ENCODE data around the gene SNX32.

SNX32 gene

GRCh38 chr11:65851083-65851579, 17.4 kb downstream of the SNX32 start:
- Histone ChIP-seq H3K4me3 (ENCODE audit: insufficient read depth, low read depth, low read length) (no peak overlapping the region), H3K9me3 (ENCODE audit: control insufficient read depth, low read length) (no peaks in the 10 kb centered on the region), H3K27me3 (ENCODE audit: control insufficient read depth, insufficient read depth, low read length, poor library complexity, severe bottlenecking) (no peaks in the 10 kb centered on the region), H3K36me3 (ENCODE audit: control insufficient read depth, insufficient read depth, low read length) (peaks cover 41% of the 10 kb centered on the region), H3K4me1 (ENCODE audit: control insufficient read depth, insufficient read depth, low read length) (no peaks in the 10 kb centered on the region), H3K27ac (ENCODE audit: insufficient read depth, low read depth, low read length, poor library complexity, severe bottlenecking) (no peak overlapping the region)
- WGBS, 2 experiments, result 92 to 95% methylated on average over 14 of the region's 14 CpGs

DNA sequence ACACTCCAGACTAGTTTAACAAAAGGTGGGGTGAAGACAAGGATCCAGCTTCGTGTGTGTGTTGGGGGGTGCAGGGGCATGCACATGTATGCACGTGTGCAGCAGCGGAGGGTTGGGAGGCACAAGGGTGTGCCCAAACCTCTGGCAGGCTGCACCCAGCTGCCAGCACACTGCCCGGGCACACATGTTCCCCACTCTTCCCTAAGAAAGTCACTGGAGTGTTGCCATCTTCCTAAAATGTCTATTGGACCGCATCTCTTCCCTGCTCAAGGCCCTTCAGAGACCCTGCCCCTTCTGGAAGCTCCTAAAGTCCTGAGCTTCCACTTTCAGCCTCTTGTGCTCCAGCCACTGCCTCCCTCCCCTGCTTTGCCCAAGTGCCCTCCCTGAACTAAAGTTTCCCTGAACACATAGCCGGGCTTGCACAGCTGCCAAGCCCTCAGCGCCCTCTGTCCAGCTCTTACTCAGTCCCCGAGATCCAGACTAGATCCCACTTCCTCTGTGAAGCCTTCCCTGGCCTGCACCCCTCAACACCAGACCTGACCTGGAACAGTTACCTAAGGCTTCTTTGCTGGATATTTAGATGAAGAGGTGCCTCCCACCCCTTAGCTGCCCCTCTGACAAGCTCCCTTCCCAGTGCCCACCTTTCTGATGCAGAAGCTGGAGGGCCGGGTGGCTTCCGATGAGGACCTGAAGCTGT, 18.2 kb downstream of the SNX32 start:
- WGBS, 2 experiments, result 93 to 94% methylated on average over 10 of the region's 10 CpGs
- H3K4me3 ChIP-seq (ENCODE audit: insufficient read depth, low read depth, low read length), result no peak overlapping the region
- H3K27ac ChIP-seq (ENCODE audit: insufficient read depth, low read depth, low read length, poor library complexity, severe bottlenecking), result no peak overlapping the region

GRCh38 chr11:65852508-65853245, 18.9 kb downstream of the SNX32 start:
- no peaks in the 10 kb centered on the region for H3K9me3 ChIP-seq (ENCODE audit: control insufficient read depth, low read length)
- no peaks in the 10 kb centered on the region for H3K4me1 ChIP-seq (ENCODE audit: control insufficient read depth, insufficient read depth, low read length)
- no peaks in the 10 kb centered on the region for H3K27me3 ChIP-seq (ENCODE audit: control insufficient read depth, insufficient read depth, low read length, poor library complexity, severe bottlenecking)
- H3K36me3 ChIP-seq (ENCODE audit: control insufficient read depth, insufficient read depth, low read length), result peaks cover 41% of the 10 kb centered on the region
- WGBS, 2 experiments, result 96 to 97% methylated on average over 33 of the region's 33 CpGs
- peak overlapping the region; percentile 16 for H3K27ac ChIP-seq (ENCODE audit: insufficient read depth, low read depth, low read length, poor library complexity, severe bottlenecking)
- no peak overlapping the region for H3K4me3 ChIP-seq (ENCODE audit: insufficient read depth, low read depth, low read length)

More for the DNA sequence above, 18.2 kb downstream of the SNX32 start:
- Histone ChIP-seq H3K27me3 (ENCODE audit: control insufficient read depth, insufficient read depth, low read length, poor library complexity, severe bottlenecking) (no peaks in the 10 kb centered on the region), H3K4me1 (ENCODE audit: control insufficient read depth, insufficient read depth, low read length) (no peaks in the 10 kb centered on the region), H3K36me3 (ENCODE audit: control insufficient read depth, insufficient read depth, low read length) (peaks cover 41% of the 10 kb centered on the region), H3K9me3 (ENCODE audit: control insufficient read depth, low read length) (no peaks in the 10 kb centered on the region)

DNA sequence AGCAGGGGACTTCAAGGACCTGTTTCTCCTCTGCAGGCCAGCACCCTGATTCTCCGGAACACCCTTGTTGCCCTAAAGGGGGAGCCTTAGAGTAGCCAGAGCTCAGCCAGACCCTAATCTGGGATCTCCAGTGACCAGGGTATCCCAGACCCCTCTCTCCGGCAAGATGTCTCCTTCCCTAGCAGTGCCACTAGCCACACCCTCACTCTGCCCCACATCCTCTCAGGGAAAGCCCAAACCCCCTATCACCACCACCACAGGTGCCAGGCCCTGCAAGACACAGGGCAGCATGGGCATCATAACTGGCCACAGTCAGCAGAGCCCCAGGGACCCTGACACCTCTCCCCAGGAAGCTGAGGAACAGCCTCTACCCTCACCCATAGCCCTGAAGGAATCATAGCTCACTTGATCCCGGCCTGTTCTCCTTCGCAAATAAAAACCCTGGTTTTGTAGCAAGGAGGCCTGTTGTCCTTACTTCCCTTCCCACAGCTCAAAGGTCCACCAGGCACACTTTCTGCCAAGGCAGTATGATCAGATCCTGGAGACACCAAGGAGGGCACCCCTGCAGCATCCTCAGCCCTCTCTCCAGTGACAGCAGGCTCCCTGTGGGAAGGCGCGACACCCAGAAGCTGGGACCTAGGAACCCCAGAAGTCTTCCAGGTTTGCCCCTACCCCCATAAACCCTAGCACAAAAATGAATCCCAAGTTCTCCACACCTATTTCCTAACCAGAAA, 19.6 kb downstream of the SNX32 start:
- peaks cover 41% of the 10 kb centered on the region for H3K36me3 ChIP-seq (ENCODE audit: control insufficient read depth, insufficient read depth, low read length)
- no peaks in the 10 kb centered on the region for H3K4me1 ChIP-seq (ENCODE audit: control insufficient read depth, insufficient read depth, low read length)
- H3K4me3 ChIP-seq (ENCODE audit: insufficient read depth, low read depth, low read length), result no peak overlapping the region
- H3K9me3 ChIP-seq (ENCODE audit: control insufficient read depth, low read length), result no peaks in the 10 kb centered on the region
- WGBS, 2 experiments, result 94 to 97% methylated on average over 6 of the region's 6 CpGs
- H3K27ac ChIP-seq (ENCODE audit: insufficient read depth, low read depth, low read length, poor library complexity, severe bottlenecking), result no peak overlapping the region
- H3K27me3 ChIP-seq (ENCODE audit: control insufficient read depth, insufficient read depth, low read length, poor library complexity, severe bottlenecking), result no peaks in the 10 kb centered on the region

DNA sequence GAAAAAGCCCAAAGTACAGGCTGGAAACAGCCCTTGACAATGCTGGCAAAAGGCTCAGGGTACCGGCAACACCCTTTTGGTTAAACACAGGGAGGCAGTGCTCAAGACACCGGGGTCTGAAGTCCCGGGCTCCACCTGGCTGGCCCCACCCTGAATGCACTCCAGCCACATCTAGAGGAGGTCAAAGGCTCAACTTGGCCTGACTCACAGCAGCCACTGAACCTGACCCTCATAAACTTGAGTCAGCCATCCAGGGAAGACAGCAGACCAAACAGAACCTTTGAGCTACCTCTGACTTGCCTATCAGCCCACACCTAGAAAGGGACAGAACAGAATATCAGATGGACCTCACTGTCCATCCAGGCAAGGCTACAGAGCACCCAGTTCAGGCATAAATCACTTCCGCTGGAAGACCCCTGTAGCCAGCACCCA, 20.4 kb downstream of the SNX32 start:
- Histone ChIP-seq H3K27ac (ENCODE audit: insufficient read depth, low read depth, low read length, poor library complexity, severe bottlenecking) (no peak overlapping the region), H3K9me3 (ENCODE audit: control insufficient read depth, low read length) (no peaks in the 10 kb centered on the region), H3K36me3 (ENCODE audit: control insufficient read depth, insufficient read depth, low read length) (peaks cover 41% of the 10 kb centered on the region), H3K4me1 (ENCODE audit: control insufficient read depth, insufficient read depth, low read length) (no peaks in the 10 kb centered on the region), H3K27me3 (ENCODE audit: control insufficient read depth, insufficient read depth, low read length, poor library complexity, severe bottlenecking) (no peaks in the 10 kb centered on the region), H3K4me3 (ENCODE audit: insufficient read depth, low read depth, low read length) (no peak overlapping the region)
- WGBS, 2 experiments, result 96 to 97% methylated on average over 4 of the region's 4 CpGs

DNA sequence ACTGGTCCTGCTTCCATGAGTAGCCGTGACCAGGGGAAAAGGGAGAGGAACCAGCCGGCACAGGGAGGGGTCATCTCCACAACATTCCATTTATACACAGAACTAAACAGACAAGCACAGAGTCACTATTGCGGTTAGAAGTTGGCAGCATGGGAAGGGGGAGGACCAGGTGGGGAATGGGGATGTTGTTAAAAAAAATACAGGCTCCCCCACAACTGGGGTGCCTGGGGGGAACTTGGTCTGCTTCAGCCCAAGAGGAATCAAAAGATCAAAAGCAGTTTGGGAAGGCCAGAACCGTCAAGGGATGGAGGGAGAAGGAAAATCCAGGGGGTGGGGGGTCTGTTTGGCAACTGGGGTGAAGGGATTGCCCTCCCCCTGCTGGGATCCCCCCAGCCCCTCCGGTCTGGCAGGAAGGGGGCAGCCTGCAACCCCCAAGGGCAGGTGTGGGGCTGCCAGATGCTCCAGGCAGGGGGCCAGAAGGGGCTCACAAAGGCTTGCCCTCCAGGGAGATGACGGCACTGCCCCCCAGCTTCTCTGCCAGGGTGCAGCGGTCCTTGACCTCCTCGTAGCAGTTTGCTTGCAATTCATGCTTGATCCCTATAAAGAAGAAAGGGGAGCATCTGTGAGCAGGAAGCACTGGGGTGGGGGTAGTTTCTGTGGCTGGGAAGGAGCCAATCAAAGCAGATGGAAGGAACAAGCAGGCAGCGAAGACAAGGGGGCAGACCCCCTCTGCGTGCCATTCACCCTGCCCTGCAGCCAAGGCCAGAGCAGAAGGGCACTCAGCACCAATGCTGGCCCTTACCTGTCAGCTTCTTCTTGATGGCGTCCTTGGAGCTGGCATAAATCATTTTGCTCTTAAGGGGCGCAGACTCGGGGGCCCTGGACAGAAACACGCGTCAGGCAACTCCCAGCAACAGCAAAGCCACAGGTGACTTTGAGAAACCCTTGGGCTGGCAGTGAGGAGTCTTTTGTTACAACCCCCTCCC, 21.4 kb downstream of the SNX32 start:
- H3K27me3 ChIP-seq (ENCODE audit: control insufficient read depth, insufficient read depth, low read length, poor library complexity, severe bottlenecking), result no peaks in the 10 kb centered on the region
- no peaks in the 10 kb centered on the region for H3K4me1 ChIP-seq (ENCODE audit: control insufficient read depth, insufficient read depth, low read length)
- no peak overlapping the region for H3K27ac ChIP-seq (ENCODE audit: insufficient read depth, low read depth, low read length, poor library complexity, severe bottlenecking)
- no peaks in the 10 kb centered on the region for H3K9me3 ChIP-seq (ENCODE audit: control insufficient read depth, low read length)
- WGBS, 2 experiments, result 93 to 96% methylated on average over 14 of the region's 15 CpGs
- H3K4me3 ChIP-seq (ENCODE audit: insufficient read depth, low read depth, low read length), result no peak overlapping the region
- peaks cover 41% of the 10 kb centered on the region for H3K36me3 ChIP-seq (ENCODE audit: control insufficient read depth, insufficient read depth, low read length)

- no peak overlapping the region for H3K27ac ChIP-seq (ENCODE audit: insufficient read depth, low read depth, low read length, poor library complexity, severe bottlenecking)
- peak overlapping the region; percentile 94 for H3K4me3 ChIP-seq (ENCODE audit: insufficient read depth, low read depth, low read length)
- H3K4me1 ChIP-seq (ENCODE audit: control insufficient read depth, insufficient read depth, low read length), result peaks cover under 1% of the 10 kb centered on the region
- WGBS, 2 experiments, result 95% methylated on average over 15 of the region's 15 CpGs
- H3K27me3 ChIP-seq (ENCODE audit: control insufficient read depth, insufficient read depth, low read length, poor library complexity, severe bottlenecking), result no peaks in the 10 kb centered on the region
- H3K36me3 ChIP-seq (ENCODE audit: control insufficient read depth, insufficient read depth, low read length), result peaks cover 41% of the 10 kb centered on the region
- no peaks in the 10 kb centered on the region for H3K9me3 ChIP-seq (ENCODE audit: control insufficient read depth, low read length)
Observed at GRCh38 chr11:65855927-65856363, 22.2 kb downstream of the SNX32 start.

DNA sequence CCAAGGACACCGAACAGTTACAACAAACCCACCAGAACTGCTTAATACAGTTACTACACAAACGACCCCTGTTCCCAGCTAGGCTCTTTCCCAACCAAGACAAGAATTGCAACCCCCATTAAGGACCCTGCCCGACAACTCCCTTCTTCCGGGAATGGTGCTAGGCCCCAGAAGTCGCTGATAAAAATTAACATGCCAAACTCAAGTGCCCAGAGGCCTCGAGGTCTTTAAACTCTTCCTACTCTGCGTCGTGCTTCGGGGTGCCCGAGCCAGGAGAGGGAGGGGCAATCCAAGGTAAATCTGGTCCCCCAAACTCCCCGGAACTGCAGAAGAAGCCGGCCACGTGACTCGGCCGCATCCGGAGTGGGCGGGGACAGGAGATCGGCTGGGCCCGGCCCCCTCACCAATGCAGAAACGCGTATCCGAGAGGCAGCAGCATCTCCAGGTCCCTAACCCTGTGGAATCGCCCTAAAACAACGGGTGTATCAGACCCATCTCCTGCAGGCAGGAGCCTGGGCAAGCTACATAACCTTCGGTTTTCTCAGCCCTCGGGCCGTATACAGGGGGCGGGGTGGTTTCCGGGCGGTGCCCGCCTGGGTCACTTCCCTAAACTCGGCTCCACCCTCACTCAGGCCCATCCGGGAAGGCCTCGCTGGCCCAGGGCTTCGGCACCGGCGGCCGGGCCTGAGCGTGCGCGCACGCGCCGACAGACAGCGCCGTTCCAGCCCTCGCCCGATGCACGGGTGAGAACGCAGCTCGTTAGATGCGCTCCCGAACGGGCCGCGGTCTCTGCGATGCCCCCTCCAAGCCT, 23.1 kb downstream of the SNX32 start:
- Histone ChIP-seq H3K27me3 (ENCODE audit: control insufficient read depth, insufficient read depth, low read length, poor library complexity, severe bottlenecking) (no peaks in the 10 kb centered on the region), H3K27ac (ENCODE audit: insufficient read depth, low read depth, low read length, poor library complexity, severe bottlenecking) (peak overlapping the region; percentile 89), H3K36me3 (ENCODE audit: control insufficient read depth, insufficient read depth, low read length) (peaks cover 36% of the 10 kb centered on the region), H3K4me1 (ENCODE audit: control insufficient read depth, insufficient read depth, low read length) (peaks cover 10% of the 10 kb centered on the region), H3K4me3 (ENCODE audit: insufficient read depth, low read depth, low read length) (peak overlapping the region; percentile 94), H3K9me3 (ENCODE audit: control insufficient read depth, low read length) (no peaks in the 10 kb centered on the region)
- WGBS, 2 experiments, result 2% methylated on average over 57 of the region's 57 CpGs

DNA sequence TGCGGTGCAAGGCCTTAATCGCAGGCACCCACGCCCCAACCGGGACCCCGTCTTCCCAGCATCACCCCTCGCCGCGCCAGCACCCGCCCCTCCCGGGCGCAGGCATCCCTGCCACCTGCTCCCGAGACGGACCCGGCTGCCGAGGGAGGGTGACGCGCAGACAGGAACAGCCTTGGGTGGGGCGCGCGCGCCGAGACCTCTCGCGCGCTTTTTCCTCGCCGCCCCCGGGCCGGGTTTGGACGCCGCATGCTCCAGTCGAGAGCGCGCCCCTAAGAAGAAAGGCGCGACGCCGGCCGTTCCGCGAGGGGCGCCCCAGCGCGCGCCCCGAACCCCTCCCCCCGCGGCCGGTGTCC, 23.7 kb downstream of the SNX32 start:
- peaks cover 10% of the 10 kb centered on the region for H3K4me1 ChIP-seq (ENCODE audit: control insufficient read depth, insufficient read depth, low read length)
- peak overlapping the region; percentile 94 for H3K4me3 ChIP-seq (ENCODE audit: insufficient read depth, low read depth, low read length)
- no peaks in the 10 kb centered on the region for H3K27me3 ChIP-seq (ENCODE audit: control insufficient read depth, insufficient read depth, low read length, poor library complexity, severe bottlenecking)
- H3K36me3 ChIP-seq (ENCODE audit: control insufficient read depth, insufficient read depth, low read length), result peaks cover 31% of the 10 kb centered on the region
- no peaks in the 10 kb centered on the region for H3K9me3 ChIP-seq (ENCODE audit: control insufficient read depth, low read length)
- 0% methylated on average over 49 of the region's 49 CpGs for WGBS, 2 experiments
- H3K27ac ChIP-seq (ENCODE audit: insufficient read depth, low read depth, low read length, poor library complexity, severe bottlenecking), result peak overlapping the region; percentile 89

All from ectodermal cell (in vitro differentiated cells).